HFFc6 (cell line): ENCODE data around the gene ABHD17C. TPM values are rescaled to one million over a fixed set of nuclear protein-coding genes. Genes with fewer than 3 reads are reported as not detected.

ENCODE experiments used
- DNase-seq: peaks from one replicate; pipeline ENCODE4 v3.0.0-alpha.2; 2018
- H3K27ac Mint-ChIP-seq: 2 replicates; pipeline ENCODE4 v1.8.0; 2020; ENCODE audit warnings: mild to moderate bottlenecking, mixed read lengths
- H3K27me3 Mint-ChIP-seq: 2 replicates; pipeline ENCODE4 v1.8.0; 2021; ENCODE audit warnings: mild to moderate bottlenecking, moderate library complexity, mixed read lengths; ENCODE audit not compliant: insufficient read depth
- H3K36me3 Mint-ChIP-seq: 2 replicates; pipeline ENCODE4 v1.8.0; 2021; ENCODE audit warnings: low read depth, mixed read lengths
- H3K4me1 Mint-ChIP-seq: 2 replicates; pipeline ENCODE4 v1.8.0; 2020; ENCODE audit warnings: low read depth, mixed read lengths
- H3K4me3 Mint-ChIP-seq: 2 replicates; pipeline ENCODE4 v1.8.0; 2020; ENCODE audit warnings: mild to moderate bottlenecking, moderate library complexity, mixed read lengths
- H3K9me3 Mint-ChIP-seq: 2 replicates; pipeline ENCODE4 v1.8.0; 2020; ENCODE audit warnings: mild to moderate bottlenecking, mixed read lengths
- total RNA-seq, 6 experiments: library from RNA; stranded (reverse); fragmentation: NEBNext Ultra II Directional; extraction: Animal tissue kit (Norgen Biotek cat#: 25700); gene quantifications; 2 replicates in 1 of 6; 3 replicates in 5 of 6; pipeline ENCODE4 v1.2.3, GENCODE V29; 2021
- TF ChIP-seq, protein P1 (sequence below): fragments of 200-600 bp; sonication (generic); IDR thresholded peaks from 2 replicates; pipeline ENCODE4 v1.5.0; 2021; ENCODE audit warnings: antibody characterized with exemption, mild to moderate bottlenecking

The ABHD17C gene
- total RNA-seq, 6 experiments from 2014 or later, result 8.5 to 21.4 (median 15.9) TPM

GRCh38 chr15:80739919-80740318 lies 44.8 kb downstream of the ABHD17C start:
- Mint-ChIP-seq H3K36me3 (peaks cover 38% of the 10 kb centered on the region), H3K27me3 (no peaks in the 10 kb centered on the region; the same call in 1 of the 2 replicates), H3K4me3 (no peak overlapping the region), H3K27ac (no peak overlapping the region), H3K4me1 (peaks cover 28% of the 10 kb centered on the region), H3K9me3 (no peaks in the 10 kb centered on the region)
- no peak for DNase-seq
- TF ChIP-seq, protein P1, sequence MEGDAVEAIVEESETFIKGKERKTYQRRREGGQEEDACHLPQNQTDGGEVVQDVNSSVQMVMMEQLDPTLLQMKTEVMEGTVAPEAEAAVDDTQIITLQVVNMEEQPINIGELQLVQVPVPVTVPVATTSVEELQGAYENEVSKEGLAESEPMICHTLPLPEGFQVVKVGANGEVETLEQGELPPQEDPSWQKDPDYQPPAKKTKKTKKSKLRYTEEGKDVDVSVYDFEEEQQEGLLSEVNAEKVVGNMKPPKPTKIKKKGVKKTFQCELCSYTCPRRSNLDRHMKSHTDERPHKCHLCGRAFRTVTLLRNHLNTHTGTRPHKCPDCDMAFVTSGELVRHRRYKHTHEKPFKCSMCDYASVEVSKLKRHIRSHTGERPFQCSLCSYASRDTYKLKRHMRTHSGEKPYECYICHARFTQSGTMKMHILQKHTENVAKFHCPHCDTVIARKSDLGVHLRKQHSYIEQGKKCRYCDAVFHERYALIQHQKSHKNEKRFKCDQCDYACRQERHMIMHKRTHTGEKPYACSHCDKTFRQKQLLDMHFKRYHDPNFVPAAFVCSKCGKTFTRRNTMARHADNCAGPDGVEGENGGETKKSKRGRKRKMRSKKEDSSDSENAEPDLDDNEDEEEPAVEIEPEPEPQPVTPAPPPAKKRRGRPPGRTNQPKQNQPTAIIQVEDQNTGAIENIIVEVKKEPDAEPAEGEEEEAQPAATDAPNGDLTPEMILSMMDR, result no peak

- no peak overlapping the region for H3K27ac Mint-ChIP-seq
- H3K36me3 Mint-ChIP-seq, result peaks cover 40% of the 10 kb centered on the region
Measured at GRCh38 chr15:80742081-80742480, 47.0 kb downstream of the ABHD17C start.

DNA sequence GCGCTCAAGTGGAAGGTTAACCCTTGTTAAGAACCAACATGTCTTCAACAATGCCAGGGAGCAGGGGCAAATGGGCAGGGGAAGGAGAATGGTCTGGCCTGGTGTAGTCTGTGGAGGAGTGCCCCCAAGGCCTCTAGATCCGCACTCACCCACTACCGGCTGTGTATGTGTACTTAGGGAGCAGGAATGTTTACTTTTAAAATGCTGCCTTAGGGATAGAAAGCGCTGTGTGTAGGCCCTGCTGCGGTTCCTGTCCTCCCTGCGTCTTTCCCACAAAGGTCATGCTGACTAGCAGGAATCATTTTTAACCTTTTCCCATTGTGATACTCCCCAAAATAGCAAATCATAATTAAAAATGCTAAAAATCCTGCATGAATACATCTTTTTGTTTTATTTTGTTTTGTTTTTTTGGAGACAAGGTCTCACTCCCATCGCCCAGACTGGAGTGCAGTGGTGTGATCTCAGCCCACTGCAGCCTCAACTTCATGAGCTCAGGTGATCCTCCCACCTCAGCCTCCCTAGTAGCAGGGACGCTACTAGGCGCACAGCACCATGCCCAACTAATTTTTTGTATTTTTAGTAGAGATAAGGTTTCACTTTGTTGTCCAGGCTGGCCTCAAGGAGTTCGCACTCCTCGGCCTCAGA lies 48.2 kb downstream of the ABHD17C start:
- no peaks in the 10 kb centered on the region; the same call in 1 of the 2 replicates for H3K27me3 Mint-ChIP-seq
- TF ChIP-seq, protein P1, result no peak
- H3K4me1 Mint-ChIP-seq, result peaks cover 51% of the 10 kb centered on the region
- H3K27ac Mint-ChIP-seq, result peak overlapping the region; percentile 41; the same call in 1 of the 2 replicates
- DNase-seq, result peak; percentile 35
- peaks cover 38% of the 10 kb centered on the region for H3K36me3 Mint-ChIP-seq
- no peak overlapping the region for H3K4me3 Mint-ChIP-seq
- no peaks in the 10 kb centered on the region for H3K9me3 Mint-ChIP-seq

More at GRCh38 chr15:80742081-80742480, 47.0 kb downstream of the ABHD17C start:
- Mint-ChIP-seq H3K4me3 (no peak overlapping the region), H3K4me1 (peaks cover 46% of the 10 kb centered on the region), H3K27me3 (no peaks in the 10 kb centered on the region; the same call in 1 of the 2 replicates), H3K9me3 (no peaks in the 10 kb centered on the region)
- TF ChIP-seq, protein P1, result no peak
- no peak for DNase-seq

DNA sequence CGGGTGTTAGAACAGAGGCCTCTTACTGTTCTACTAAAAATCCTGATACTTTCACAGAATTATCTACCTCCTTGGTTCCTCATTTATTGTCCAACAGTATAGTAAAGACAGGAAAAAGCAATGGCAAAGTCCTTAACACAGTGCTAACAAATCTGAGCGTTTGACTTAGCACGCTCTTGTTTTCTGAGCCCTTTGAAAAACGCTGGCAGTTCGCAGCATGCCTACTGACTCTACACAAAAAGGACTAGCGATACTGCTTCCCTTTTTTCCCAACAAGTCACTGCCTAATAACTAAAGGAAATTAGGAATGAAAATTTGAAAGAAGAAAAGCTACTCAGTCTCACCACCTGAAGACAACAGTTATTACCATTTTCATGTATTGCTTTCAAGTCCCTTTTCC lies 49.3 kb downstream of the ABHD17C start:
- peaks cover 33% of the 10 kb centered on the region for H3K36me3 Mint-ChIP-seq
- DNase-seq, result no peak
- TF ChIP-seq, protein P1, result no peak
- H3K9me3 Mint-ChIP-seq, result no peaks in the 10 kb centered on the region
- H3K27ac Mint-ChIP-seq, result peak overlapping the region; percentile 84
- H3K27me3 Mint-ChIP-seq, result no peaks in the 10 kb centered on the region; the same call in 1 of the 2 replicates
- H3K4me3 Mint-ChIP-seq, result peak overlapping the region; percentile 44; the same call in 1 of the 2 replicates
- peaks cover 55% of the 10 kb centered on the region for H3K4me1 Mint-ChIP-seq

DNA sequence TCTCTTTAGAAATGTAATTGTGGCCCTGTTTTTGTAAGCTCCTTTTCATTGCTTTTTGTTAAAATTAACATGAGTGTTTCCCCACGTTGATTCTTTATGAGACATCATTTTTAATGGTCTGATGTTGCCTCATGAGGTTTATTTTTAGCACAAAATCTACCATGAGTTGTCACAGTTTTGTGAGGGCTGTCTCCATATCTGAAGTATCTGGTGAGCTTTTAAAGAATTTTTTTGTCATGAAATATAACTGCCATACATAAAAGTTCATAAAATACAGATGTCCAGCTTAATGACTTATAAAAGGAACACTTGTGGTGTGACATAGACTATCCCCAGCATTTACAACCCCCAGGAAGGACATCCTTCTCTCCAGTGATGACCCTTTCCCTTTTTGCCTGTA lies 49.7 kb downstream of the ABHD17C start:
- peak overlapping the region; percentile 44 for H3K4me3 Mint-ChIP-seq
- H3K36me3 Mint-ChIP-seq, result peaks cover 31% of the 10 kb centered on the region
- peak; percentile 68 for DNase-seq
- TF ChIP-seq, protein P1, result no peak
- H3K4me1 Mint-ChIP-seq, result peaks cover 59% of the 10 kb centered on the region
- H3K27me3 Mint-ChIP-seq, result no peaks in the 10 kb centered on the region; the same call in 1 of the 2 replicates
- H3K27ac Mint-ChIP-seq, result peak overlapping the region; percentile 84
- no peaks in the 10 kb centered on the region for H3K9me3 Mint-ChIP-seq
